PFSK-1 (cell line): Measurements from ENCODE around the gene TENT4B.

Experiments used
- FOXP2 ChIP-seq: optimal IDR thresholded peaks from 2 replicates; pipeline ENCODE3; 2011; ENCODE audit warnings: borderline replicate concordance, control low read depth, inconsistent platforms; ENCODE audit not compliant: insufficient read depth; ENCODE audit errors: extremely low read length, extremely low read depth
- POLR2AphosphoS5 ChIP-seq: IDR thresholded peaks from 2 replicates; pipeline ENCODE4 v1.6.1; 2012; ENCODE audit warnings: low read depth, mild to moderate bottlenecking, control low read depth, low read length, moderate library complexity
- SIN3A ChIP-seq: IDR thresholded peaks from 2 replicates; pipeline ENCODE4 v1.6.1; 2012; ENCODE audit warnings: mild to moderate bottlenecking, low read length, moderate library complexity, borderline replicate concordance; ENCODE audit not compliant: insufficient read depth
- TAF1 ChIP-seq: IDR thresholded peaks from 2 replicates; pipeline ENCODE4 v1.6.1; 2012; ENCODE audit warnings: low read length, control low read depth, borderline replicate concordance; ENCODE audit not compliant: insufficient read depth
- TF ChIP-seq, protein P1 (sequence below), 2 experiments: IDR thresholded peaks; 2 replicates each; pipeline versions ENCODE4 v1.6.1 to v1.8.0; 2011 to 2012; ENCODE audit warnings: low read depth in 2 of 2, low read length in 2 of 2, control low read depth in 1 of 2, inconsistent platforms in 1 of 2, mild to moderate bottlenecking in 1 of 2, moderate library complexity in 1 of 2; ENCODE audit not compliant: insufficient read depth in 1 of 2

Gene TENT4B

DNA sequence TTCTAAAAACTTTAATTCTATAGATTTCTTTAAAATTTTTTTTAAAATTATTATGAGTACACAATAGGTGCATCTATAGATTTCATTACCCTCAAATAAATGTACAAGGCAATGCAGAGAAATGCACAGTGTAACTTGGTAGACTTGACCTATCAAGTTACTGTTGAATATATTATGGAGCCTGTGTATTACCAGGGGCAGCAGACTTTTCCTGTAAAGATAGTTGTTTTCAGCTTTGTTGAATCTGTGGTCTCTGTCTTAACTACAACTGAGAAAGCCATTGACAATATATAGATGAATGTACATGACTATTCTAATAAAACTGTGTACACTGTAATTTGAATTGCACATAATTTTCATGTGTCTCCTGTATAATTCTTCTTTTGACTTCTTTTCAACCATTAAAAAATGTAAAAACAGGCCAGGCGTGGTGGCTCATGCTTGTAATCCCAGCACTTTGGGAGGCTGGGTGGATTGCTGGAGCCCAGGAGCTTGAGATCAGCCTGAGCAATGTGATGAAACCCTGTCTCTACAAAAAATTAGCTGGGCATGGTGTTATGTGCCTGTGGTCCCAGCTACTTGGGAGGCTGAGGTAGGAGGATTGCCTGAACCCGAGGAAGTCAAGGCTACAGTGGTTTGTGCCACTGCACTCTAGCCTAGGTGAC is 39.4 kb downstream of the TENT4B start:
- TF ChIP-seq SIN3A = no peak
- no peak for TF ChIP-seq TAF1
- TF ChIP-seq FOXP2 = no peak
- no peak for TF ChIP-seq POLR2AphosphoS5
- TF ChIP-seq, protein P1, sequence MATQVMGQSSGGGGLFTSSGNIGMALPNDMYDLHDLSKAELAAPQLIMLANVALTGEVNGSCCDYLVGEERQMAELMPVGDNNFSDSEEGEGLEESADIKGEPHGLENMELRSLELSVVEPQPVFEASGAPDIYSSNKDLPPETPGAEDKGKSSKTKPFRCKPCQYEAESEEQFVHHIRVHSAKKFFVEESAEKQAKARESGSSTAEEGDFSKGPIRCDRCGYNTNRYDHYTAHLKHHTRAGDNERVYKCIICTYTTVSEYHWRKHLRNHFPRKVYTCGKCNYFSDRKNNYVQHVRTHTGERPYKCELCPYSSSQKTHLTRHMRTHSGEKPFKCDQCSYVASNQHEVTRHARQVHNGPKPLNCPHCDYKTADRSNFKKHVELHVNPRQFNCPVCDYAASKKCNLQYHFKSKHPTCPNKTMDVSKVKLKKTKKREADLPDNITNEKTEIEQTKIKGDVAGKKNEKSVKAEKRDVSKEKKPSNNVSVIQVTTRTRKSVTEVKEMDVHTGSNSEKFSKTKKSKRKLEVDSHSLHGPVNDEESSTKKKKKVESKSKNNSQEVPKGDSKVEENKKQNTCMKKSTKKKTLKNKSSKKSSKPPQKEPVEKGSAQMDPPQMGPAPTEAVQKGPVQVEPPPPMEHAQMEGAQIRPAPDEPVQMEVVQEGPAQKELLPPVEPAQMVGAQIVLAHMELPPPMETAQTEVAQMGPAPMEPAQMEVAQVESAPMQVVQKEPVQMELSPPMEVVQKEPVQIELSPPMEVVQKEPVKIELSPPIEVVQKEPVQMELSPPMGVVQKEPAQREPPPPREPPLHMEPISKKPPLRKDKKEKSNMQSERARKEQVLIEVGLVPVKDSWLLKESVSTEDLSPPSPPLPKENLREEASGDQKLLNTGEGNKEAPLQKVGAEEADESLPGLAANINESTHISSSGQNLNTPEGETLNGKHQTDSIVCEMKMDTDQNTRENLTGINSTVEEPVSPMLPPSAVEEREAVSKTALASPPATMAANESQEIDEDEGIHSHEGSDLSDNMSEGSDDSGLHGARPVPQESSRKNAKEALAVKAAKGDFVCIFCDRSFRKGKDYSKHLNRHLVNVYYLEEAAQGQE (IDR thresholded peaks at IDR 0.05; ENCODE audit: insufficient read depth in 1 of 2, low read depth in 2 of 2, low read length in 2 of 2) = no peak

DNA sequence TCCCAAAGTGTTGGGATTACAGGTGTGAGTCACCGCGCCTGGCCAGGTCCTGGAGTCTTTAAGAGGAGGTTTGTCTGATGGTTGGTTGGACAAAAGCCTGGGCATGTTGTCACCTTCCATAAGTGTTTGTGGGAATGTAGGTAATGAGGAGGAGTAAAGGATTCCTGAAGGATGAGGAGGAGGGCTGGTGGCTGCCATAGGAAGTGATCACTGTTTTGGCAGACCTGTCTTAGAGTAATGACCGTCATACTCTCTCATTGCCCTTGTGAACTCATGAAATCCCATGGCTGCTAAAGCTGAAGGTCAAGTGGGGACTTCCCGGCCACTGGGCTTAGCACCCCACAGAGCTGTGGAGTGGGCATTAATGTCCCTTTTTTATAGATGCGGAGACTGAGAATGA is 40.5 kb downstream of the TENT4B start:
- TF ChIP-seq FOXP2 = no peak
- TF ChIP-seq SIN3A = no peak
- TF ChIP-seq, protein P1 (IDR thresholded peaks at IDR 0.05; ENCODE audit: insufficient read depth in 1 of 2, low read depth in 2 of 2, low read length in 2 of 2) = no peak
- TF ChIP-seq TAF1 = no peak
- no peak for TF ChIP-seq POLR2AphosphoS5

DNA sequence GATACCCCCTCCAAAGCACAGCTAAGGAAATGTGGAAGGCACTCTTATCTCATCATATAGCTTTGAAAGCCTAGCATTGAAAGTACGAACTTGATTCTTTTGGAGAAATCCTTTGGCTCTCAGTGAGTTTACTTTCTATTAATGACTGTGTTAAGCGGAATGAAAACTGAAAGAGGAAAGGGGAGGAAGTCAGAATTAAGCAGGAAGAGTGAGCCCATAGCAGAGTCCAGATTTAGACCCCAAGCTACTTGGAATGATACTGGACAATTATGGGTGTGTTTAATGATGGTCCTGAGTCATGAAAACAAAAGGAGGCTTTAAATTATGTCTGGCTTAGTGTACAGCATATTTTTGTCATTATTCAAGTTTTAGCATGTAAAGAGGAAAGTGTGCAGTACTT is 42.2 kb downstream of the TENT4B start:
- TF ChIP-seq FOXP2 = no peak
- TF ChIP-seq SIN3A = no peak
- TF ChIP-seq POLR2AphosphoS5 = no peak
- TF ChIP-seq, protein P1 (IDR thresholded peaks at IDR 0.05; ENCODE audit: insufficient read depth in 1 of 2, low read depth in 2 of 2, low read length in 2 of 2) = no peak
- no peak for TF ChIP-seq TAF1

DNA sequence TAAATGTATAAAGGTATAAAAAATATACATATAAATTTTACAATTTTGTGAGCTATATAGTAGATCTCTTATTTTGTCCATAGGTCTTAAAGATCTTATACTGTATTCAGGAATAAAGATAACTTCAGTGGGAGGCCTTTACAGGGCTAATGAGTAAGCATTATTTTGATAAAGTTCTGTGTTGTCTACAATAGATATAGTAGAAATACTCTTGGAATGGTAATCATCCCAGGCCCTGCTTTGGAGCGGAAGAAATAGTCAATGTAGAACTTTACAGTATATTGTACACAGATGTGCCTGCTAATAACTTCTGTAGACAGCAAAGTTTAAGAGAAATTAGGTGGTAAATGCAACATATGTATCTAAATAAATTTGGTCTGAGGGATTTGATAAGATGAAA is 42.6 kb downstream of the TENT4B start:
- TF ChIP-seq TAF1 = no peak
- TF ChIP-seq FOXP2 = no peak
- TF ChIP-seq POLR2AphosphoS5 = no peak
- TF ChIP-seq, protein P1 (IDR thresholded peaks at IDR 0.05; ENCODE audit: insufficient read depth in 1 of 2, low read depth in 2 of 2, low read length in 2 of 2) = no peak
- no peak for TF ChIP-seq SIN3A

DNA sequence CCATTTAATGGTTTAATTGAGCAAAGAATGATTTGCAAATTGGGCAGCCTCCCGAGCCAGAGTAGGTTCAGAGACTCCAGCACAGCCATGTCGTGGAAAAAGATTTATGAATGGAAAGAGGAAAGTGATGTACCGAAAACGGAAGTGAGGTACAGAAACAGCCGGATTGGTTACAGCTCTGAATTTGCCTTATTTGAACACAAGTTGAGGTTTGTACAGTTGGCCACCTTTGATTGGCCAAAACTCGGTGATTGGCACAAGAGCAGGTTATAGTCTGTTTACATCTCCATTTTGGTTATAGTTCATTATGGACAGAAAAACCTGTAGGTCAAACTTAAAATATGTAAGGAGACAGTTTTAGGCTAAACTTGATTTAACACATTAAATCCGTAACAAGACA is 44.5 kb downstream of the TENT4B start:
- TF ChIP-seq, protein P1 (IDR thresholded peaks at IDR 0.05; ENCODE audit: insufficient read depth in 1 of 2, low read depth in 2 of 2, low read length in 2 of 2) = no peak
- TF ChIP-seq SIN3A = no peak
- TF ChIP-seq FOXP2 = no peak
- no peak for TF ChIP-seq TAF1
- TF ChIP-seq POLR2AphosphoS5 = no peak
